H1 (cell line): ENCODE measurements around the gene PCBP1. TPM values are rescaled to one million over a fixed set of nuclear protein-coding genes. Genes with fewer than 3 reads are reported as not detected.

ENCODE experiments used
- CHD7 ChIP-seq: fragments of 300-600 bp; sonication (generic); IDR thresholded peaks from 2 replicates; pipeline ENCODE4 v1.7.1; 2012; ENCODE audit warnings: low read length, moderate library complexity, mild to moderate bottlenecking, inconsistent platforms; ENCODE audit not compliant: insufficient replicate concordance
- polyA plus RNA-seq, 7 experiments: library from polyadenylated mRNA; depleted of rRNA in 3 of 7; stranded (reverse) in 5 of 7; unstranded in 2 of 7; fragments of >200 nt in 5 of 7; fragments of 200-250 nt in 2 of 7; gene quantifications; 1 replicate in 5 of 7; 2 replicates in 1 of 7; 4 replicates in 1 of 7; pipeline versions ENCODE4 v1.2.1 to v1.2.3, GENCODE V29; 2011 to 2013; ENCODE audit warnings: missing spikeins in 2 of 7, mixed read lengths in 2 of 7
- total RNA-seq: library from RNA; stranded (reverse); fragmentation: NEBNext Ultra II Directional; extraction: Animal tissue kit (Norgen Biotek cat#: 25700); gene quantifications from 2 replicates; pipeline ENCODE4 v1.2.1, GENCODE V29; 2021

Gene PCBP1
- total and polyA plus RNA-seq, 2 of the 8 experiments (the other 6 are each of a cell fraction or from before 2014, with no cell fraction given): 279 to 493 TPM

- TF ChIP-seq CHD7: no peak
These were observed 29.8 kb downstream of the PCBP1 start (continued) for GRCh38 chr2:70116936-70117552.
